Activated T-cell treated with anti-CD3 and anti-CD28 coated beads, Interleukin-2, amount 50 U/mL, for 1 hour (primary cell): ENCODE results near the gene PLCB4.
"Not testable (repeated sequence)": the region's sequence is repeated elsewhere in the genome, so short reads cannot be mapped to it uniquely, and the experiment has no call there.

Experiments used
- DNase-seq: peaks from one replicate; pipeline ENCODE4 v3.0.0-alpha.2; 2020

The PLCB4 gene

GRCh38 chr20:9068841-9069663, at the start of gene PLCB4:
Gene PLCB4 (plus strand): TSS chr20:9069087. CDS start chr20:9307815, 238,728 bp downstream.
- DNase-seq, result no peak

- DNase-seq, result no peak
Measured at GRCh38 chr20:9019833-9020232, 49.1 kb upstream of the PLCB4 start.

GRCh38 chr20:9021216-9021615, 47.7 kb upstream of the PLCB4 start:
- no peak for DNase-seq

GRCh38 chr20:9021699-9022098, 47.2 kb upstream of the PLCB4 start:
- no peak for DNase-seq

- DNase-seq, result no peak
Measured at GRCh38 chr20:9022376-9022775, 46.5 kb upstream of the PLCB4 start.

- DNase-seq, result no peak
Measured at GRCh38 chr20:9024606-9025005, 44.3 kb upstream of the PLCB4 start.

- DNase-seq, result no peak
Measured at GRCh38 chr20:9025011-9025410, 43.9 kb upstream of the PLCB4 start.

GRCh38 chr20:9025643-9026042, 43.2 kb upstream of the PLCB4 start:
- DNase-seq, result no peak

GRCh38 chr20:9027626-9028025, 41.3 kb upstream of the PLCB4 start:
- no peak for DNase-seq

GRCh38 chr20:9028419-9028818, 40.5 kb upstream of the PLCB4 start:
- DNase-seq, result no peak

GRCh38 chr20:9031991-9032390, 36.9 kb upstream of the PLCB4 start:
- no peak for DNase-seq

GRCh38 chr20:9032758-9033157, 36.1 kb upstream of the PLCB4 start:
- DNase-seq, result no peak

GRCh38 chr20:9035126-9035525, 33.8 kb upstream of the PLCB4 start:
- DNase-seq, result no peak

GRCh38 chr20:9036593-9036992, 32.3 kb upstream of the PLCB4 start:
- no peak for DNase-seq

GRCh38 chr20:9038791-9039535, 29.9 kb upstream of the PLCB4 start:
- DNase-seq, result no peak

- no peak for DNase-seq
Measured at GRCh38 chr20:9040863-9041524, 27.9 kb upstream of the PLCB4 start.

GRCh38 chr20:9043364-9043763, 25.5 kb upstream of the PLCB4 start:
- DNase-seq, result no peak

- not testable (repeated sequence) for DNase-seq
Measured at GRCh38 chr20:9047928-9048327, 21.0 kb upstream of the PLCB4 start.

GRCh38 chr20:9051508-9051907, 17.4 kb upstream of the PLCB4 start:
- DNase-seq, result no peak

- DNase-seq, result no peak
Measured at GRCh38 chr20:9052136-9052535, 16.8 kb upstream of the PLCB4 start.

GRCh38 chr20:9053108-9053507, 15.8 kb upstream of the PLCB4 start:
- no peak for DNase-seq

GRCh38 chr20:9054176-9054575, 14.7 kb upstream of the PLCB4 start:
- no peak for DNase-seq

GRCh38 chr20:9059931-9060330, 9.0 kb upstream of the PLCB4 start:
- DNase-seq, result no peak

- DNase-seq, result no peak
Measured at GRCh38 chr20:9061434-9061833, 7.5 kb upstream of the PLCB4 start.
